Raji (cell line): ENCODE data around the gene RASGRP1.

ENCODE experiments used
- POLR2A ChIP-seq: IDR thresholded peaks from 2 replicates; pipeline ENCODE4 v1.6.1; 2011; ENCODE audit warnings: low read depth, low read length, control low read depth; ENCODE audit not compliant: insufficient read depth

Gene RASGRP1

GRCh38 chr15:38532728-38533127, 31.9 kb downstream of the RASGRP1 start:
- TF ChIP-seq POLR2A: no peak

GRCh38 chr15:38531509-38531908, 33.1 kb downstream of the RASGRP1 start:
- TF ChIP-seq POLR2A: no peak

GRCh38 chr15:38530113-38530512, 34.5 kb downstream of the RASGRP1 start:
- TF ChIP-seq POLR2A: no peak

GRCh38 chr15:38528294-38528693, 36.3 kb downstream of the RASGRP1 start:
- no peak for TF ChIP-seq POLR2A

- TF ChIP-seq POLR2A: no peak
These were observed 38.5 kb downstream of the RASGRP1 start for GRCh38 chr15:38526158-38526557.

- TF ChIP-seq POLR2A: no peak
These were observed 39.1 kb downstream of the RASGRP1 start for GRCh38 chr15:38525489-38525888.

- no peak for TF ChIP-seq POLR2A
These were observed 40.5 kb downstream of the RASGRP1 start for GRCh38 chr15:38524156-38524555.

GRCh38 chr15:38522922-38523321, 41.7 kb downstream of the RASGRP1 start:
- TF ChIP-seq POLR2A: no peak

- TF ChIP-seq POLR2A: no peak
These were observed 43.3 kb downstream of the RASGRP1 start for GRCh38 chr15:38521316-38521715.

GRCh38 chr15:38520035-38520434, 44.6 kb downstream of the RASGRP1 start:
- no peak for TF ChIP-seq POLR2A

- no peak for TF ChIP-seq POLR2A
These were observed 46.5 kb downstream of the RASGRP1 start for GRCh38 chr15:38518084-38518483.

- TF ChIP-seq POLR2A: no peak
These were observed 47.2 kb downstream of the RASGRP1 start for GRCh38 chr15:38517312-38517975.

- no peak for TF ChIP-seq POLR2A
These were observed 48.0 kb downstream of the RASGRP1 start for GRCh38 chr15:38516626-38517025.

- no peak for TF ChIP-seq POLR2A
These were observed 50.0 kb downstream of the RASGRP1 start for GRCh38 chr15:38514601-38515000.

- TF ChIP-seq POLR2A: no peak
These were observed 51.7 kb downstream of the RASGRP1 start for GRCh38 chr15:38512901-38513300.

GRCh38 chr15:38509152-38509551, 55.5 kb downstream of the RASGRP1 start:
- no peak for TF ChIP-seq POLR2A

- no peak for TF ChIP-seq POLR2A
These were observed 56.0 kb downstream of the RASGRP1 start for GRCh38 chr15:38508647-38509046.
